DMS 273 (cell line): ENCODE results near the gene ANKMY2.

Experiments used
- DNase-seq: peaks from one replicate; lab custom pipeline; 2025; ENCODE audit not compliant: unreplicated experiment; lab: John Stamatoyannopoulos, UW

ANKMY2 gene

GRCh38 chr7:16659854-16660497, 14.4 kb upstream of the ANKMY2 start:
- peak; percentile 35 for DNase-seq

GRCh38 chr7:16657656-16658279, 12.2 kb upstream of the ANKMY2 start:
- peak; percentile 97 for DNase-seq

GRCh38 chr7:16656141-16656540, 10.6 kb upstream of the ANKMY2 start:
- DNase-seq: peak; percentile 19

- DNase-seq: no peak
Observed at GRCh38 chr7:16655394-16655793, 9.8 kb upstream of the ANKMY2 start.

- DNase-seq: peak; percentile 69
Observed at GRCh38 chr7:16652888-16653287, 7.3 kb upstream of the ANKMY2 start.

GRCh38 chr7:16652240-16652583, 6.7 kb upstream of the ANKMY2 start:
- no peak for DNase-seq

GRCh38 chr7:16651396-16652239, 6.1 kb upstream of the ANKMY2 start:
- peak; percentile 73 for DNase-seq

- DNase-seq: no peak
Observed at GRCh38 chr7:16650266-16650665, 4.7 kb upstream of the ANKMY2 start.

- DNase-seq: no peak
Observed at GRCh38 chr7:16649196-16649595, 3.6 kb upstream of the ANKMY2 start.

GRCh38 chr7:16648551-16648950, 3.0 kb upstream of the ANKMY2 start:
- peak; percentile 25 for DNase-seq

- DNase-seq: peak; percentile 48
Observed at GRCh38 chr7:16647435-16647960, 1.9 kb upstream of the ANKMY2 start.

- peak; percentile 70 for DNase-seq
Observed at GRCh38 chr7:16646472-16647072, 1.0 kb upstream of the ANKMY2 start.

GRCh38 chr7:16644636-16645592, 640 bp downstream of the ANKMY2 start:
- DNase-seq: peak; percentile 67

- DNase-seq: no peak
Observed at GRCh38 chr7:16644157-16644556, 1.4 kb downstream of the ANKMY2 start.

- no peak for DNase-seq
Observed at GRCh38 chr7:16638282-16639280, 7.0 kb downstream of the ANKMY2 start.

GRCh38 chr7:16637379-16637778, 8.2 kb downstream of the ANKMY2 start:
- no peak for DNase-seq

GRCh38 chr7:16636555-16637101, 8.9 kb downstream of the ANKMY2 start:
- DNase-seq: no peak

GRCh38 chr7:16634271-16634738, 11.2 kb downstream of the ANKMY2 start:
- DNase-seq: no peak

- DNase-seq: no peak
Observed at GRCh38 chr7:16630654-16631053, 14.9 kb downstream of the ANKMY2 start.
